Measurements from ENCODE around the gene WARS2.
A peak's percentile ranks its signal among the peaks of the same experiment; 100 is the strongest.
"Not testable (repeated sequence)": the region's sequence is repeated elsewhere in the genome, so short reads cannot be mapped to it uniquely, and the experiment has no call there.

WARS2 gene

GRCh38 chr1:119140177-119141019 is at the start of gene WARS2:
TSS of gene WARS2 (minus strand) at chr1:119140653. CDS start at chr1:119140644, 9 bp downstream.
- Mint-ChIP-seq H3K27me3 (no peaks in the 10 kb centered on the region), H3K36me3 (ENCODE audit: low read depth) (peaks cover 33% of the 10 kb centered on the region), H3K4me3 (no peak within 1 kb of the TSS), H3K27ac (no peak within 1 kb of the TSS), H3K9me3 (no peaks in the 10 kb centered on the region), H3K4me1 (ENCODE audit: low read depth) (peaks cover 41% of the 10 kb centered on the region)
- peak; percentile 93 for DNase-seq

- Mint-ChIP-seq H3K36me3 (ENCODE audit: low read depth) (peaks cover 83% of the 10 kb centered on the region), H3K27ac (no peak overlapping the region), H3K4me3 (no peak overlapping the region), H3K27me3 (no peaks in the 10 kb centered on the region), H3K9me3 (peaks cover 15% of the 10 kb centered on the region), H3K4me1 (ENCODE audit: low read depth) (no peaks in the 10 kb centered on the region)
- no peak for DNase-seq
These were observed 48.5 kb upstream of the WARS2 start for GRCh38 chr1:119188926-119189325.

GRCh38 chr1:119187416-119187815 is 47.0 kb upstream of the WARS2 start:
- H3K36me3 Mint-ChIP-seq (ENCODE audit: low read depth): peaks cover 84% of the 10 kb centered on the region
- no peak for DNase-seq

GRCh38 chr1:119186471-119186870 is 46.0 kb upstream of the WARS2 start:
- Mint-ChIP-seq H3K27me3 (no peaks in the 10 kb centered on the region), H3K9me3 (peaks cover 15% of the 10 kb centered on the region), H3K4me3 (no peak overlapping the region), H3K4me1 (ENCODE audit: low read depth) (no peaks in the 10 kb centered on the region), H3K27ac (no peak overlapping the region), H3K36me3 (ENCODE audit: low read depth) (peaks cover 85% of the 10 kb centered on the region)
- DNase-seq: no peak

More at GRCh38 chr1:119187416-119187815, 47.0 kb upstream of the WARS2 start:
- Mint-ChIP-seq H3K27ac (no peak overlapping the region), H3K27me3 (no peaks in the 10 kb centered on the region), H3K4me1 (ENCODE audit: low read depth) (no peaks in the 10 kb centered on the region), H3K4me3 (no peak overlapping the region), H3K9me3 (peaks cover 15% of the 10 kb centered on the region)

GRCh38 chr1:119184972-119185371 is 44.5 kb upstream of the WARS2 start:
- no peak overlapping the region for H3K4me3 Mint-ChIP-seq

GRCh38 chr1:119181218-119181617 is 40.8 kb upstream of the WARS2 start:
- H3K4me3 Mint-ChIP-seq: no peak overlapping the region
- H3K9me3 Mint-ChIP-seq: peaks cover 15% of the 10 kb centered on the region
- no peak for DNase-seq
- H3K36me3 Mint-ChIP-seq (ENCODE audit: low read depth): peaks cover 87% of the 10 kb centered on the region
- H3K27me3 Mint-ChIP-seq: no peaks in the 10 kb centered on the region
- no peaks in the 10 kb centered on the region for H3K4me1 Mint-ChIP-seq (ENCODE audit: low read depth)
- H3K27ac Mint-ChIP-seq: no peak overlapping the region

More at GRCh38 chr1:119184972-119185371, 44.5 kb upstream of the WARS2 start:
- H3K36me3 Mint-ChIP-seq (ENCODE audit: low read depth): peaks cover 85% of the 10 kb centered on the region
- no peaks in the 10 kb centered on the region for H3K27me3 Mint-ChIP-seq
- no peak overlapping the region for H3K27ac Mint-ChIP-seq
- no peak for DNase-seq
- H3K4me1 Mint-ChIP-seq (ENCODE audit: low read depth): no peaks in the 10 kb centered on the region
- H3K9me3 Mint-ChIP-seq: peaks cover 15% of the 10 kb centered on the region

- H3K27me3 Mint-ChIP-seq: no peaks in the 10 kb centered on the region
- H3K27ac Mint-ChIP-seq: no peak overlapping the region
- peaks cover 15% of the 10 kb centered on the region for H3K9me3 Mint-ChIP-seq
- DNase-seq: no peak
- no peaks in the 10 kb centered on the region for H3K4me1 Mint-ChIP-seq (ENCODE audit: low read depth)
- H3K4me3 Mint-ChIP-seq: no peak overlapping the region
- H3K36me3 Mint-ChIP-seq (ENCODE audit: low read depth): peaks cover 95% of the 10 kb centered on the region
These were observed 38.6 kb upstream of the WARS2 start for GRCh38 chr1:119179051-119179450.

- not testable (repeated sequence) for H3K27me3 Mint-ChIP-seq; H3K27ac Mint-ChIP-seq; H3K4me1 Mint-ChIP-seq (ENCODE audit: low read depth); H3K4me3 Mint-ChIP-seq; DNase-seq
- H3K36me3 Mint-ChIP-seq (ENCODE audit: low read depth): peaks cover 97% of the 10 kb centered on the region
- peaks cover 20% of the 10 kb centered on the region for H3K9me3 Mint-ChIP-seq
These were observed 32.5 kb upstream of the WARS2 start for GRCh38 chr1:119172927-119173326.

GRCh38 chr1:119171381-119172010 is 31.0 kb upstream of the WARS2 start:
- not testable (repeated sequence) for DNase-seq; H3K27ac Mint-ChIP-seq; H3K4me1 Mint-ChIP-seq (ENCODE audit: low read depth); H3K4me3 Mint-ChIP-seq; H3K27me3 Mint-ChIP-seq
- peaks cover 95% of the 10 kb centered on the region for H3K36me3 Mint-ChIP-seq (ENCODE audit: low read depth)
- peaks cover 17% of the 10 kb centered on the region for H3K9me3 Mint-ChIP-seq

GRCh38 chr1:119163396-119163795 is 22.9 kb upstream of the WARS2 start:
- Mint-ChIP-seq H3K36me3 (ENCODE audit: low read depth) (peaks cover 86% of the 10 kb centered on the region), H3K27ac (no peak overlapping the region), H3K9me3 (peaks cover 4% of the 10 kb centered on the region), H3K27me3 (no peaks in the 10 kb centered on the region), H3K4me3 (no peak overlapping the region), H3K4me1 (ENCODE audit: low read depth) (no peaks in the 10 kb centered on the region)
- DNase-seq: no peak

- Mint-ChIP-seq H3K4me1 (ENCODE audit: low read depth) (peaks cover 2% of the 10 kb centered on the region), H3K4me3 (no peak overlapping the region), H3K36me3 (ENCODE audit: low read depth) (peaks cover 87% of the 10 kb centered on the region), H3K27me3 (no peaks in the 10 kb centered on the region), H3K27ac (no peak overlapping the region), H3K9me3 (no peaks in the 10 kb centered on the region)
- no peak for DNase-seq
These were observed 20.4 kb upstream of the WARS2 start for GRCh38 chr1:119160866-119161265.

GRCh38 chr1:119160409-119160808 is 20.0 kb upstream of the WARS2 start:
- H3K4me3 Mint-ChIP-seq: no peak overlapping the region
- H3K36me3 Mint-ChIP-seq (ENCODE audit: low read depth): peaks cover 88% of the 10 kb centered on the region

GRCh38 chr1:119159966-119160365 is 19.5 kb upstream of the WARS2 start:
- DNase-seq: no peak
- peaks cover 88% of the 10 kb centered on the region for H3K36me3 Mint-ChIP-seq (ENCODE audit: low read depth)
- H3K4me1 Mint-ChIP-seq (ENCODE audit: low read depth): peaks cover 5% of the 10 kb centered on the region
- no peaks in the 10 kb centered on the region for H3K27me3 Mint-ChIP-seq
- no peaks in the 10 kb centered on the region for H3K9me3 Mint-ChIP-seq
- H3K4me3 Mint-ChIP-seq: no peak overlapping the region
- no peak overlapping the region for H3K27ac Mint-ChIP-seq

More at GRCh38 chr1:119160409-119160808, 20.0 kb upstream of the WARS2 start:
- no peak for DNase-seq
- Mint-ChIP-seq H3K9me3 (no peaks in the 10 kb centered on the region), H3K4me1 (ENCODE audit: low read depth) (peaks cover 3% of the 10 kb centered on the region), H3K27me3 (no peaks in the 10 kb centered on the region), H3K27ac (no peak overlapping the region)

- peaks cover 7% of the 10 kb centered on the region for H3K4me1 Mint-ChIP-seq (ENCODE audit: low read depth)
- DNase-seq: no peak
- H3K27me3 Mint-ChIP-seq: no peaks in the 10 kb centered on the region
- H3K27ac Mint-ChIP-seq: no peak overlapping the region
- peaks cover 87% of the 10 kb centered on the region for H3K36me3 Mint-ChIP-seq (ENCODE audit: low read depth)
- no peaks in the 10 kb centered on the region for H3K9me3 Mint-ChIP-seq
- no peak overlapping the region for H3K4me3 Mint-ChIP-seq
These were observed 18.7 kb upstream of the WARS2 start for GRCh38 chr1:119159111-119159510.

- not testable (repeated sequence) for H3K4me1 Mint-ChIP-seq (ENCODE audit: low read depth); H3K9me3 Mint-ChIP-seq; H3K4me3 Mint-ChIP-seq; DNase-seq; H3K27me3 Mint-ChIP-seq; H3K27ac Mint-ChIP-seq
- peaks cover 87% of the 10 kb centered on the region for H3K36me3 Mint-ChIP-seq (ENCODE audit: low read depth)
These were observed 16.3 kb upstream of the WARS2 start for GRCh38 chr1:119156761-119157160.

All from activated T-cell treated with anti-CD3 and anti-CD28 coated beads, Interleukin-2, amount 50 U/mL, for 24 hours (primary cell).